C4-2B (cell line): ENCODE measurements around the gene PIP5K1C.
A peak's percentile ranks its signal among the peaks of the same experiment; 100 is the strongest.

ENCODE experiments used
- H3K27ac ChIP-seq: fragments of 450-650 bp; 2 replicates; pipeline ENCODE4 v1.5.1; 2017
- ZFX ChIP-seq: fragments of 450-650 bp; IDR thresholded peaks from 2 replicates; pipeline ENCODE4 v1.6.1; 2017
- TF ChIP-seq, protein P1 (sequence below): fragments of 450-650 bp; conservative IDR thresholded peaks from 2 replicates; pipeline ENCODE4 v1.5.1; 2017; ENCODE audit warnings: mild to moderate bottlenecking

The PIP5K1C gene

DNA sequence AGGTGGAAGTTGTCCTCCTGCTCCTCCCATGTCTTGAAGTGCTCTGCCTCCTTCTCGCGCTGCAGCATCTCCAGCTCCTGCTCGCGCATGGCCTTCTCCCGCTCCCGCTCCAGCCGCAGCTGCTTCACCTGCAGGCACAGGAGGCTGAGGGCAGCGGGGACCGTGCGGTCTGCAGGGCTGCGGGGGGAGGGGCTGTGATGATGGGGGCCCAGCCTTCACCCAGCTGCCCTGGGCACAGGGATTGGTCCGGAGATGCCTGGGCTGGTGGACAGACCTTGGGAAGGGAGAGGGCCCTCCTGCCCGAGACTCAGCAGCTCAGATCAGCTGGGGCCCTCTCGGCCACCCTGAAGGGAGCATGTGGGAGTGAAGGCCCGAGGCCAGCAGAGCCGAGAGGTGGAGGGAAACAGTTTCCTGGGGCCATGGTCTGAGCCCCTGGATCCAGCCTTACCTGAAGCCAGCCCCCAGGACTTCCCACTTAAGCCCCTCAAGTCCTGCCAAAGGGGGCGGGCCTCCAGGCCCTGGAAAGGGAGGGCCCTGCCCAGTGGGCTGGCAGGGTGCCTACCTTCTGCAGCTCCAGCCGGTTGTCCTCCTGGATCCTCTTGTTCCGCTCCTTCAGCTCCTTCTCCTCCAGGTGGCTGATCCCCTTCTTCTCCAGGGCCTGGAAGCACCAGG lies 80.0 kb downstream of the PIP5K1C start:
- no peak for TF ChIP-seq ZFX
- TF ChIP-seq, protein P1, sequence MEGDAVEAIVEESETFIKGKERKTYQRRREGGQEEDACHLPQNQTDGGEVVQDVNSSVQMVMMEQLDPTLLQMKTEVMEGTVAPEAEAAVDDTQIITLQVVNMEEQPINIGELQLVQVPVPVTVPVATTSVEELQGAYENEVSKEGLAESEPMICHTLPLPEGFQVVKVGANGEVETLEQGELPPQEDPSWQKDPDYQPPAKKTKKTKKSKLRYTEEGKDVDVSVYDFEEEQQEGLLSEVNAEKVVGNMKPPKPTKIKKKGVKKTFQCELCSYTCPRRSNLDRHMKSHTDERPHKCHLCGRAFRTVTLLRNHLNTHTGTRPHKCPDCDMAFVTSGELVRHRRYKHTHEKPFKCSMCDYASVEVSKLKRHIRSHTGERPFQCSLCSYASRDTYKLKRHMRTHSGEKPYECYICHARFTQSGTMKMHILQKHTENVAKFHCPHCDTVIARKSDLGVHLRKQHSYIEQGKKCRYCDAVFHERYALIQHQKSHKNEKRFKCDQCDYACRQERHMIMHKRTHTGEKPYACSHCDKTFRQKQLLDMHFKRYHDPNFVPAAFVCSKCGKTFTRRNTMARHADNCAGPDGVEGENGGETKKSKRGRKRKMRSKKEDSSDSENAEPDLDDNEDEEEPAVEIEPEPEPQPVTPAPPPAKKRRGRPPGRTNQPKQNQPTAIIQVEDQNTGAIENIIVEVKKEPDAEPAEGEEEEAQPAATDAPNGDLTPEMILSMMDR = no peak
- no peak overlapping the region for H3K27ac ChIP-seq

DNA sequence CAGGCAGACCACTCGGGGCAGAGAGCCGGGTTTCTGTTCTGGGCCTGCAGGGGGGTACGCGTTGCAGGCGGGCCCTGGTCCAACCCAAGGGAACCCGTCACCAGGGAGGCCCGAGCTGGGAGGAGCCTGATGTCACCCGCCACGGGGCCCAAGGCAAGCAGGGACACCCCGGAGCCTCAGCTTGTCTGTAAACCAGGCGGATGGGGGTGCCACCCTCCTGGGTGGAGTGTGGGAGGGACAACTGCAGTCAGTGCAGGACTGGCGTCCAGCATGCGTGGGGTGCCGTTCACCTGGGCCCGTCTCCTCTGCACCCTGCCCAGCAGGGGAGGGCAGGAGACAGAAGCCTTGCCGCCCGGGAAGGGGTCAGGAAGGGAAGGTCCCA lies 80.6 kb downstream of the PIP5K1C start:
- H3K27ac ChIP-seq = no peak overlapping the region
- TF ChIP-seq, protein P1 = no peak
- TF ChIP-seq ZFX = no peak

DNA sequence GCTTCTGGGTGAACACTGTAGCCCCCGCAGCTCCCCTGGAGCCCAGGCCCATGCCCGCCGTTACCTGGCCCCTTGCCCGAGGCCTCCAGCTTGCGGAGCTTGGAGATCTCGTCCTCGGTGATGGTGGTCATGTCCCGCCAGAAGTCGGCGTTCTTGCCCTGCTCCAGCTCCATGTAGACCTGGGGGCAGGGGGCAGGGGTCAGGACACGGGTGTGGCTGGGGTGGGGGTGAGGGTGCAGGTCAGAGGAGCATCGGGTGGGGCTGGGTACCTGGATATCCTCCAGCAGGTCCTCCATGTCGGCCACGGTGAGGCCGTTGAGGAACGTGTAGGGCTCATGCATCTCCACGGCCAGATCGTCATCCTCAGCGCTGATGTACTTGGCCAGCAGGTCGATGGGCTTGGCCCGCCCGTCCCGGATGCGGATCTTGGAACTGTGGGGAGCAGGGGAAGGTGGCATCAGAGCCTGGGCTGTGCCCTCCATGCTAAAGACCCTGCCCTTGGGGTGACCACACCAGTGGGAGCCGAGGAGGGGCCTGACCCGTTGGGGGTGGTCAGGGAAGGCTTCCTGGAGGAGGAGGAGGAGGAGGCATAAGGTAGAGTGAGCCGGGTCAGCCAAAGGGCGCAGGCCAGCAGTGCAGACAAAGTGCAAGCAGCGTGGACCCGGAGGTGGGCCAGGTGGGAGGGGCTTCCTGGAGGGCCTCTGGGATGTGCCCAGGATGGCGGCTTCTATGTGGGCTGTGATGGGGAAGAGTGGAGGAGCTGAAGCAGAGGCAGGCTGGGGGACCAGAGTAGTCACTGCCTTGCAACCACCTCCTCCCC lies 81.2 kb downstream of the PIP5K1C start:
- no peak overlapping the region for H3K27ac ChIP-seq
- TF ChIP-seq, protein P1 = no peak; the same call in 1 of the 2 replicates
- TF ChIP-seq ZFX = no peak

DNA sequence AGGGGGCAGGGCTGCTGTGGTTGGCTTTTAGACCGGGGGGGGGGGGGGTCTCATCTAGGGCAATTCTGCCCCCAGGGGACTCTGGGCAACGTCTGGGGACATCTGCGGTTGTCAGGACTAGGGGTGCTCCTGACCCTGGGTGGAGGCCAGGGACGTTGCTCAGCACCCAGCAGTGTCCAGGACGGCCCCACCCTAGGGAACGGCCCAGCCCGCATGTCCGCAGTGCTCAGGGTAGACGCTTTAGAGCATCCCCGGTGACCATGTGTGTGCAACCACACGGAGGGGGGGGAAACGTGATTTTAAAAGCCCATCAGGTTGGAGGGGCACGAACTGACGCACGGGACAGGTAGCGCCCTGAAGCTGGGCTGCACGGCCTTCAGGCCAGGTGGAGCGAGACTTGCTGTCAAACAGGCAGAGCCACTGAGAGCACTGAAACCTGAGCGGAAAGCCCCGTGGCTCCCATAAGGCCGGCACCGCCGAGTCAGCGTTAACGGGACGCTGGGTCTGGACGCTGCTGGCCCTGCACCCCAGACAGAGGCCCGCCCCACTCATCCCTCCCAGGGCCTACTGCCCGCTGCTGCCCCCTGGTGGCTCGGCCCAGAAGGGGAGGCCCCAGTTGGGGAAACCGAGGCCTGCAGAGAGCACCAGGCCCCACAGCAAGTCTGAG lies 82.0 kb downstream of the PIP5K1C start:
- TF ChIP-seq, protein P1 = peak; percentile 97
- no peak for TF ChIP-seq ZFX
- H3K27ac ChIP-seq = no peak overlapping the region

- H3K27ac ChIP-seq = no peak overlapping the region
- no peak for TF ChIP-seq ZFX
- TF ChIP-seq, protein P1 = no peak
These were observed 82.8 kb downstream of the PIP5K1C start for GRCh38 chr19:3617463-3617862.

DNA sequence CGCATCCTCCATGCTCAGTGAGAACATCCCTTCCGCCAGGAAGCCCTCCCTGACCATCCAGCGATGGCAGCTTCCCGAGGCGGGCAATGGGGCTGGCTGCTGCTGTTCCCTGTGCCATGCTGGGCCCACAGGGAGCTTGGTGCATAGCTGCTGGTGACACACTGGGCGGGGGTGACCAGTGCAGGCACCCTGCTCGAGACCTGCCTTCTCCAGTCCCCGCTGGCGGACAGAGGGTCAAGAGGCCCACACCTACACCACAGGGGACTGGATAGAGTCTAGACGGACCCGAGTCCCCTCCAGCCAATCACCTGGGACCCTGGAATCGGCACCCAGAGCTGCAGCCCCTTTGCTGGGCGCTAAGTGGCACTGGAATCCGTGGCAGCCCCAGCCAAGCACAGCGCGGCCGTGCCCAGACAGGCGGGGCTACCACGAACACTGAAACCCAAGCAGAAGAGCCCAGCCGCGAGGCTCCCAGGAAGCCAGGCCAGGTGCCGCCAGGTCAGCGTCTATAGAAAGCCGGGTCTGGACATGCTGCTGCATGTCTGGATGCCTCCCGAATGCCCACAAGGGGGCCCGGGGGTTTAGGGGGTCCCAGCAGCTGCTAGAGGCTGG lies 84.6 kb downstream of the PIP5K1C start:
- no peak overlapping the region for H3K27ac ChIP-seq
- no peak for TF ChIP-seq ZFX
- TF ChIP-seq, protein P1 = no peak
